Neutrophil (primary cell): ENCODE results near the gene FAM120A.

Source experiments
- H3K27ac ChIP-seq: fragments of 200-600 bp; sonication (generic); 2 replicates; pipeline ENCODE4 v1.5.1; 2016; ENCODE audit warnings: mild to moderate bottlenecking, moderate library complexity
- H3K27me3 ChIP-seq: fragments of 200-600 bp; sonication (generic); 2 replicates; pipeline ENCODE4 v1.6.0; 2016; ENCODE audit warnings: mild to moderate bottlenecking
- H3K36me3 ChIP-seq: fragments of 200-600 bp; sonication (generic); 2 replicates; pipeline ENCODE4 v1.5.1; 2017
- H3K4me1 ChIP-seq, 2 experiments: fragments of 200-600 bp in 1 of 2; sonication (generic) in 1 of 2; 1 replicate in 1 of 2; 2 replicates in 1 of 2; pipeline versions ENCODE4 v1.5.1 to v1.6.1; 2013 to 2016; ENCODE audit warnings: low read depth in 1 of 2, low read length in 1 of 2, mild to moderate bottlenecking in 1 of 2, moderate library complexity in 1 of 2; ENCODE audit not compliant: control insufficient read depth in 1 of 2, insufficient read depth in 1 of 2
- H3K4me3 ChIP-seq, 2 experiments: fragments of 200-600 bp in 1 of 2; sonication (generic) in 1 of 2; 1 replicate in 1 of 2; 2 replicates in 1 of 2; pipeline ENCODE4 v1.5.1; 2013 to 2016; ENCODE audit warnings: low read depth in 1 of 2, low read length in 1 of 2, mild to moderate bottlenecking in 1 of 2, moderate library complexity in 1 of 2
- H3K9me3 ChIP-seq: fragments of 200-600 bp; sonication (generic); 2 replicates; pipeline ENCODE4 v1.5.1; 2016
- TF ChIP-seq, protein P1 (sequence below): fragments of 200-600 bp; sonication (generic); IDR thresholded peaks from 2 replicates; pipeline ENCODE4 v1.5.1; 2016; ENCODE audit warnings: antibody characterized with exemption

Gene FAM120A

DNA sequence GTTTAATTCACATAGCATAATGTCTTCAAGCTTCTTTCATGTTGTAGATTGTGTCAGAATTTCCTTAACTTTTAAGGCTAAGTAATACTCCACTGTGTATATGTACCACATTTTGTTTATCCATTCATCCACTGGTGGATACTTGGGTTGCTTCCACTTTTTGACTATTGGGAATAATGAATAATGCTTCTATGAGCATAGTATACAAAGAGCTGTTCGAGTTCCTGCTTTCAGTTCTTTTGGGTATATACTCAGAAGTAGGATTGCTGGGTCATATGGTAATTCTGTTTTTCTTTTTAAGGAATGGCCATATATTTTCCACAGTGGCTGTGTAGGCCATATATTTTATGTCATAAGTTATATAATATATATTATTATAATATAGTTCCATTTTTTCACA, 5.5 kb downstream of the FAM120A start:
- H3K9me3 ChIP-seq = no peaks in the 10 kb centered on the region
- no peaks in the 10 kb centered on the region for H3K36me3 ChIP-seq
- H3K27me3 ChIP-seq = no peaks in the 10 kb centered on the region
- TF ChIP-seq, protein P1, sequence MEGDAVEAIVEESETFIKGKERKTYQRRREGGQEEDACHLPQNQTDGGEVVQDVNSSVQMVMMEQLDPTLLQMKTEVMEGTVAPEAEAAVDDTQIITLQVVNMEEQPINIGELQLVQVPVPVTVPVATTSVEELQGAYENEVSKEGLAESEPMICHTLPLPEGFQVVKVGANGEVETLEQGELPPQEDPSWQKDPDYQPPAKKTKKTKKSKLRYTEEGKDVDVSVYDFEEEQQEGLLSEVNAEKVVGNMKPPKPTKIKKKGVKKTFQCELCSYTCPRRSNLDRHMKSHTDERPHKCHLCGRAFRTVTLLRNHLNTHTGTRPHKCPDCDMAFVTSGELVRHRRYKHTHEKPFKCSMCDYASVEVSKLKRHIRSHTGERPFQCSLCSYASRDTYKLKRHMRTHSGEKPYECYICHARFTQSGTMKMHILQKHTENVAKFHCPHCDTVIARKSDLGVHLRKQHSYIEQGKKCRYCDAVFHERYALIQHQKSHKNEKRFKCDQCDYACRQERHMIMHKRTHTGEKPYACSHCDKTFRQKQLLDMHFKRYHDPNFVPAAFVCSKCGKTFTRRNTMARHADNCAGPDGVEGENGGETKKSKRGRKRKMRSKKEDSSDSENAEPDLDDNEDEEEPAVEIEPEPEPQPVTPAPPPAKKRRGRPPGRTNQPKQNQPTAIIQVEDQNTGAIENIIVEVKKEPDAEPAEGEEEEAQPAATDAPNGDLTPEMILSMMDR = no peak
- peaks cover 71 to 79% of the 10 kb centered on the region in 2 experiments for H3K4me1 ChIP-seq
- no peak overlapping the region for H3K4me3 ChIP-seq
- H3K27ac ChIP-seq = peak overlapping the region; percentile 70

DNA sequence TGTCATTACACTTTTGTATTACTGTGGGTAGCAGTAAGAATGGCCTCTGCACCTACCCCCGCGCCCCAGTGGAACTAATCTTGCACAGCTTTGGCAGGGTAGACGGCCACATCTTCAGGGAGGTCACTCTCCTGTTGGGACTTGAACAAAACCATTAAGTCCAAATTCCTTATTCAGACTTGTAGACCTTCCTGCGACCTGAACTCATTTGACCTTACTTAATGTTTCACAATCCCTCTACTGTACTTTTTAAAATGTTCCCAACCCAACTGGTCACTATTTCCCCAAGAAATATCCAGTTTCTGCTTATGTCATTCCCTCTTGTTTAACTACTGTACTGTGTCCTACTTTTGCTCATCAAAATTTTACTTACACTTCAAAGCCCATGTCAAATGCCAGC, 7.2 kb downstream of the FAM120A start:
- Histone ChIP-seq H3K27me3 (no peaks in the 10 kb centered on the region), H3K4me1 (peaks cover 62 to 80% of the 10 kb centered on the region in 2 experiments), H3K9me3 (no peaks in the 10 kb centered on the region), H3K36me3 (no peaks in the 10 kb centered on the region), H3K4me3 (no peak overlapping the region), H3K27ac (peak overlapping the region; percentile 66)
- TF ChIP-seq, protein P1 = no peak

DNA sequence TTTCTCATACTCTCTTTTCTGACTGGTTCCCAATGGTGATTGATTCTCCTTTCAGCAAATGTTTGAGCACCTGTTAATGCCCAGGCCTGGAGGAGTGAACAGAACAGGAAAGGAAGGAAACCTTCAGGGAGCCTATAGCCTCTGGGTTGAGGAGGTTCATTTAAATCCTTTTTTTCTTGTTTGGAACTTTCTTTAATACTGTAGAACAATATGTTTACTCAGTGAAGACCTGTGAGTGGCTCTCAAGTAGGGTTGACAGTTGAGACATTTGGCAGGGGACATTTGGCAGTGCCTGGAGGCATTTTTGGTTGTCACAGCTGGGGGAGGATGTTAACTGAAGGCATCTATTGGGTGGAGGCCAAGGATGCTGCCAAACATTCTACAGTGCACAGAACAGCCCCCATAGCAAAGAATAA, 8.0 kb downstream of the FAM120A start:
- Histone ChIP-seq H3K9me3 (no peaks in the 10 kb centered on the region), H3K4me3 (no peak overlapping the region), H3K27me3 (no peaks in the 10 kb centered on the region), H3K27ac (peak overlapping the region; percentile 66), H3K4me1 (peaks cover 54 to 75% of the 10 kb centered on the region in 2 experiments), H3K36me3 (no peaks in the 10 kb centered on the region)
- TF ChIP-seq, protein P1 = no peak

DNA sequence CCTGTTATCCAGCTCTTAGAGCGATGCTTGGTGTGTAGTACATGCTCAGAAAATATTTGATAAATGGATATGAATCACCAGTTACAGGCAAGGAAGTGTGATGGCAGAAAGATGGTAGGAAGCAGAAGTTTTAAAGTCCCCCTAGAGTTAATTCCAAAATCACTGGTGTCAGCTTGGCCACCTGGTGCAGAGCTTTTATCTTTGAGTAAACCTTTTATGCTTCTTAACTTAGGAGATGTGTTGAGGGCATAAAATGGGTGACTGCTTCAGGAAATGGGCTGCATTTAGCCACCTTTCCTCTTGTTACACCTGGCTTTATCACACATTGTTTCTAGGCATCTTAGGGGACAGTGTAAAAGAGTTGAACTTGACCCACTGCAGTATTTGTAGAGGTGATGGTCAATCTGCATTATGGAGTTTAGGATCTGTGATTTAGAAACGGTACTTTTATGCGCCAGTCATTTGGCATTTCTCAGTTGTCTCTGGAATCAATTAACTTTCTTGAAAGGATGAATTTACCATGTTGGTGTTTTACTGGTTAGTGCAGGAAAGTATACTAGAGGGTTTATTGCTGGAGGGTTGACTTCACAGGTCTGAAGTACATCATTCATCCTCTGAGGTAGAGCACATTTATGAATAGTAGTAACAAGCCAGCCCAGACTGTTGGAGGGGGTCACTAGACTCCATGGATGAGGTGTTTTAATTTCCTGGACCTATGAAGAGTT, 9.4 kb downstream of the FAM120A start:
- Histone ChIP-seq H3K27ac (peak overlapping the region; percentile 66), H3K4me3 (no peak overlapping the region), H3K9me3 (no peaks in the 10 kb centered on the region), H3K27me3 (no peaks in the 10 kb centered on the region), H3K4me1 (peaks cover 51 to 64% of the 10 kb centered on the region in 2 experiments), H3K36me3 (no peaks in the 10 kb centered on the region)
- TF ChIP-seq, protein P1 = no peak

DNA sequence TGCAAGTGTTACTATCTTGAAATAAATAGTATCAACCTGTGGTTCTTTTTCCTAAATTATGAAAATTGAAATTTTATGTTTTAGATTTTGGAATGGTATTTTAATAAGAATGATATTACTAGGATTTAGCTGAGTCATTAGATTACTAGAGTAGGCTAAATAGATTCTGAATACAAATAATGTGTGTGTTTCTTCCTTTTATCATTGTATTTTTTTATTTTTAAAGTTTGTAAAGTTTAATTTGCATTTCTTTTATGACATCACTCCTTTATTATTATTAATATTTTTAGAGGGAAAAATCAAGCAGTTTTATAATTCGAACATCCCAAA, 9.9 kb downstream of the FAM120A start:
- Histone ChIP-seq H3K4me3 (no peak overlapping the region), H3K9me3 (no peaks in the 10 kb centered on the region), H3K36me3 (no peaks in the 10 kb centered on the region), H3K27ac (peak overlapping the region; percentile 66), H3K4me1 (peaks cover 49 to 62% of the 10 kb centered on the region in 2 experiments), H3K27me3 (no peaks in the 10 kb centered on the region)
- TF ChIP-seq, protein P1 = no peak
